AG09319 (cell line): Measurements from ENCODE around the gene MYCN.
A peak's percentile ranks its signal among the peaks of the same experiment; 100 is the strongest.

ENCODE experiments used
- DNase-seq: peaks from one replicate; pipeline ENCODE4 v3.0.0-alpha.2; 2010; ENCODE audit warnings: low read depth; ENCODE audit errors: extremely low read depth
- CTCF ChIP-seq: IDR thresholded peaks from 2 replicates; pipeline ENCODE4 v1.5.1; 2011; ENCODE audit warnings: low read depth, mild to moderate bottlenecking, inconsistent platforms, low read length, moderate library complexity

MYCN gene

GRCh38 chr2:15938803-15939555 lies 1.4 kb upstream of the MYCN start:
- DNase-seq: no peak
- no peak for TF ChIP-seq CTCF

- DNase-seq: no peak
- TF ChIP-seq CTCF: peak; percentile 42
These were observed 845 bp upstream of the MYCN start for GRCh38 chr2:15939556-15939853.

- TF ChIP-seq CTCF: no peak
These were observed 521 bp downstream of the MYCN start for GRCh38 chr2:15940661-15941480.

GRCh38 chr2:15941481-15941850 lies 1.1 kb downstream of the MYCN start:
- TF ChIP-seq CTCF: no peak
- DNase-seq: no peak

More at GRCh38 chr2:15940661-15941480, 521 bp downstream of the MYCN start:
- no peak for DNase-seq

GRCh38 chr2:15941871-15942710 lies 1.7 kb downstream of the MYCN start:
- DNase-seq: no peak
- no peak for TF ChIP-seq CTCF

GRCh38 chr2:15942711-15943345 lies 2.5 kb downstream of the MYCN start:
- no peak for DNase-seq
- TF ChIP-seq CTCF: no peak
